GM12878 (cell line): ENCODE data around the gene CDKL2.

ENCODE experiments used
- BACH1 ChIP-seq: fragments of 450-650 bp; IDR thresholded peaks from 2 replicates; pipeline ENCODE4 v1.6.1; 2017; ENCODE audit warnings: mild to moderate bottlenecking, borderline replicate concordance
- NR2C2 ChIP-seq: IDR thresholded peaks from 2 replicates; pipeline ENCODE4 v1.6.1; 2011; ENCODE audit warnings: borderline replicate concordance, low read depth; ENCODE audit not compliant: control insufficient read depth, insufficient read length
- POLR2A ChIP-seq: IDR thresholded peaks from 2 replicates; pipeline ENCODE4 v1.6.1; 2011; ENCODE audit warnings: low read depth, mild to moderate bottlenecking, low read length
- POLR2AphosphoS5 ChIP-seq: IDR thresholded peaks from 2 replicates; pipeline ENCODE4 v1.6.1; 2011; ENCODE audit warnings: mild to moderate bottlenecking, low read length, inconsistent platforms
- SIX5 ChIP-seq: IDR thresholded peaks from 2 replicates; pipeline ENCODE4 v1.6.1; 2011; ENCODE audit warnings: mild to moderate bottlenecking, low read depth, low read length, moderate library complexity; ENCODE audit not compliant: severe bottlenecking
- YY1 ChIP-seq: IDR thresholded peaks from 2 replicates; pipeline ENCODE4 v1.6.1; 2011; ENCODE audit warnings: low read depth, mild to moderate bottlenecking, low read length
- ZNF207 ChIP-seq: fragments of 450-650 bp; IDR thresholded peaks from 2 replicates; pipeline ENCODE4 v1.6.1; 2014; ENCODE audit warnings: antibody characterized with exemption, mild to moderate bottlenecking, borderline replicate concordance

GRCh38 chr4:75644095-75644494 is 13.8 kb upstream of the CDKL2 start:
- no peak for TF ChIP-seq YY1
- no peak for TF ChIP-seq ZNF207
- no peak for TF ChIP-seq SIX5
- TF ChIP-seq POLR2A, result no peak
- no peak for TF ChIP-seq POLR2AphosphoS5
- TF ChIP-seq BACH1, result no peak
- no peak for TF ChIP-seq NR2C2
